OCI-LY7 (cell line): ENCODE data around the gene NTSR1. TPM values are rescaled to one million over a fixed set of nuclear protein-coding genes. Genes with fewer than 3 reads are reported as not detected.

Source experiments
- BruUV-seq: library from RNA; stranded (reverse); fragments of 400-500 nt; replicated peaks from 2 replicates; lab custom pipeline; 2021; lab: Mats Ljungman, UMichigan
- CTCF ChIA-PET: fragments of 300-600 bp; sonication (Branson Sonifier 250); formaldehyde crosslinking; loops from one replicate; lab custom pipeline; 2022; ENCODE audit warnings: antibody characterized with exemption; ENCODE audit not compliant: unreplicated experiment; lab: Charles Lee
- POLR2A ChIA-PET: fragments of 300-600 bp; sonication (Branson Sonifier 250); formaldehyde crosslinking; loops from one replicate; lab custom pipeline; 2022; ENCODE audit warnings: antibody characterized with exemption; lab: Charles Lee
- DNase-seq: peaks from one replicate; pipeline ENCODE4 v3.0.0-alpha.2; 2015; ENCODE audit warnings: low spot score
- H2AFZ ChIP-seq: fragments of 200-600 bp; sonication (generic), shearing (Covaris generic); 2 replicates; pipeline ENCODE4 v1.6.1; 2014; ENCODE audit warnings: mild to moderate bottlenecking, antibody characterized with exemption, low read length, moderate library complexity
- H3K27ac ChIP-seq: fragments of 200-600 bp; sonication (generic); 2 replicates; pipeline ENCODE4 v1.5.1; 2014; ENCODE audit warnings: mixed run types, low read depth, mild to moderate bottlenecking, moderate library complexity, low read length, inconsistent platforms; ENCODE audit not compliant: poor library complexity, severe bottlenecking
- H3K36me3 ChIP-seq: fragments of 200-600 bp; sonication (generic); 2 replicates; pipeline ENCODE4 v1.6.1; 2014; ENCODE audit warnings: mild to moderate bottlenecking, antibody characterized with exemption, low read length, moderate library complexity, mixed read lengths; ENCODE audit not compliant: insufficient read depth
- H3K4me1 ChIP-seq: fragments of 200-600 bp; sonication (generic); 2 replicates; pipeline ENCODE4 v1.5.1; 2014; ENCODE audit warnings: mild to moderate bottlenecking, low read length; ENCODE audit not compliant: insufficient read depth, poor library complexity, severe bottlenecking
- H3K4me2 ChIP-seq: fragments of 200-600 bp; sonication (generic); 2 replicates; pipeline ENCODE4 v1.6.1; 2014; ENCODE audit warnings: mild to moderate bottlenecking, low read length
- H3K4me3 ChIP-seq: fragments of 200-600 bp; sonication (generic); 2 replicates; pipeline ENCODE4 v1.5.1; 2014; ENCODE audit warnings: mild to moderate bottlenecking, low read depth, low read length; ENCODE audit not compliant: poor library complexity, severe bottlenecking
- H3K79me2 ChIP-seq: fragments of 200-600 bp; sonication (generic); 2 replicates; pipeline ENCODE4 v1.6.1; 2016; ENCODE audit warnings: low read depth, mild to moderate bottlenecking, low read length, moderate library complexity, mixed read lengths; ENCODE audit not compliant: insufficient read depth
- H3K9me2 ChIP-seq: fragments of 200-600 bp; sonication (generic); 2 replicates; pipeline ENCODE4 v1.6.1; 2016; ENCODE audit warnings: mild to moderate bottlenecking, low read length, mixed read lengths; ENCODE audit not compliant: insufficient read depth
- H3K9me3 ChIP-seq: fragments of 200-600 bp; sonication (generic); 2 replicates; pipeline ENCODE4 v1.6.1; 2014; ENCODE audit warnings: mild to moderate bottlenecking, mixed run types, low read length, mixed read lengths
- H4K20me1 ChIP-seq: fragments of 200-600 bp; sonication (generic); 2 replicates; pipeline ENCODE4 v1.6.1; 2014; ENCODE audit warnings: mild to moderate bottlenecking, antibody characterized with exemption, low read length, moderate library complexity, mixed read lengths; ENCODE audit not compliant: insufficient read depth
- CTCF ChIP-seq: fragments of 200-600 bp; sonication (generic); conservative IDR thresholded peaks from 2 replicates; pipeline ENCODE4 v1.5.1; 2014; ENCODE audit warnings: mild to moderate bottlenecking, antibody characterized with exemption, low read length, moderate library complexity, mixed read lengths
- EZH2phosphoT487 ChIP-seq: fragments of 200-600 bp; sonication (generic); IDR thresholded peaks from 2 replicates; pipeline ENCODE4 v1.6.1; 2018; ENCODE audit warnings: low read depth, borderline replicate concordance, mild to moderate bottlenecking, mixed run types, antibody characterized with exemption, low read length, moderate library complexity, mixed read lengths
- intact Hi-C: fragments of 100-400 bp; cut with micrococcal nuclease; formaldehyde crosslinking; loops from one replicate; pipeline ENCODE4 v1.10.0; 2022; ENCODE audit not compliant: unreplicated experiment
- total RNA-seq, 2 experiments: library from RNA; depleted of rRNA in 1 of 2; stranded (reverse); fragments of >200 nt in 1 of 2; shearing (Covaris generic) in 1 of 2; gene quantifications; 2 replicates each; pipeline ENCODE4 v1.2.3, GENCODE V29; 2014 to 2022

The NTSR1 gene
- total RNA-seq, 2 experiments from 2014 or later, result not detected

- DNase-seq, result no peak
- CTCF ChIA-PET, result no interaction called here
- H3K9me3 ChIP-seq, result no peaks in the 10 kb centered on the region
- H3K9me2 ChIP-seq, result no peaks in the 10 kb centered on the region
- no peak overlapping the region for H3K4me3 ChIP-seq
- no TSS peak for BruUV-seq
- H3K27ac ChIP-seq, result no peak overlapping the region
- intact Hi-C loops, result no loop called here
- POLR2A ChIA-PET, result no interaction called here
- H3K4me2 ChIP-seq, result no peak overlapping the region
- H2AFZ ChIP-seq, result no peak overlapping the region
- no peaks in the 10 kb centered on the region for H3K79me2 ChIP-seq
- TF ChIP-seq CTCF (no peak), EZH2phosphoT487 (no peak)
- no peaks in the 10 kb centered on the region for H3K4me1 ChIP-seq
- no peaks in the 10 kb centered on the region for H4K20me1 ChIP-seq
- H3K36me3 ChIP-seq, result no peaks in the 10 kb centered on the region
Measured at GRCh38 chr20:62759981-62760431, 51.4 kb downstream of the NTSR1 start.

- Histone ChIP-seq H2AFZ (no peak overlapping the region), H3K9me3 (no peaks in the 10 kb centered on the region), H4K20me1 (no peaks in the 10 kb centered on the region), H3K9me2 (no peaks in the 10 kb centered on the region), H3K4me3 (no peak overlapping the region), H3K36me3 (no peaks in the 10 kb centered on the region), H3K27ac (no peak overlapping the region), H3K79me2 (no peaks in the 10 kb centered on the region), H3K4me1 (no peaks in the 10 kb centered on the region), H3K4me2 (no peak overlapping the region)
- intact Hi-C loops, result no loop called here
- ChIA-PET CTCF (no interaction called here), POLR2A (no interaction called here)
- no TSS peak for BruUV-seq
- no peak for DNase-seq
- TF ChIP-seq EZH2phosphoT487, result no peak
- TF ChIP-seq CTCF, result no peak
Measured at GRCh38 chr20:62760471-62760855, 51.8 kb downstream of the NTSR1 start.

- Histone ChIP-seq H3K9me2 (no peaks in the 10 kb centered on the region), H3K27ac (no peak overlapping the region), H3K4me1 (no peaks in the 10 kb centered on the region), H4K20me1 (no peaks in the 10 kb centered on the region), H3K79me2 (no peaks in the 10 kb centered on the region), H3K4me3 (no peak overlapping the region), H3K36me3 (no peaks in the 10 kb centered on the region), H3K9me3 (no peaks in the 10 kb centered on the region), H3K4me2 (no peak overlapping the region), H2AFZ (no peak overlapping the region)
- CTCF ChIA-PET, result no interaction called here
- TF ChIP-seq CTCF, result no peak
- no peak for TF ChIP-seq EZH2phosphoT487
- intact Hi-C loops, result no loop called here
- DNase-seq, result no peak
- POLR2A ChIA-PET, result no interaction called here
- no TSS peak for BruUV-seq
Measured at GRCh38 chr20:62760856-62761758, 52.5 kb downstream of the NTSR1 start.
